Neural progenitor cell (in vitro differentiated cells): ENCODE measurements around the gene HDGFL2. TPM values are rescaled to one million over a fixed set of nuclear protein-coding genes. Genes with fewer than 3 reads are reported as not detected.

ENCODE experiments used
- DNase-seq: peaks from one replicate; pipeline ENCODE4 v3.0.0-alpha.2; 2016; ENCODE audit warnings: low spot score
- H2AFZ ChIP-seq: fragments of 200-600 bp; sonication (generic); replicated peaks from 2 replicates; pipeline ENCODE4 v1.6.1; 2016; ENCODE audit warnings: antibody characterized with exemption
- H3F3A ChIP-seq: fragments of 200-600 bp; sonication (generic); 2 replicates; pipeline ENCODE4 v1.6.1; 2016; ENCODE audit warnings: antibody characterized with exemption, low read depth
- H3K27ac ChIP-seq: fragments of 200-600 bp; sonication (generic); 2 replicates; pipeline ENCODE4 v1.5.1; 2016; ENCODE audit warnings: mild to moderate bottlenecking
- H3K27me3 ChIP-seq: fragments of 200-600 bp; sonication (generic); 2 replicates; pipeline ENCODE4 v1.6.1; 2016; ENCODE audit warnings: mild to moderate bottlenecking, moderate library complexity
- H3K36me3 ChIP-seq: fragments of 200-600 bp; sonication (generic); 2 replicates; pipeline ENCODE4 v1.5.1; 2016
- H3K4me1 ChIP-seq: fragments of 200-600 bp; sonication (generic); 2 replicates; pipeline ENCODE4 v1.6.1; 2016; ENCODE audit warnings: mixed run types
- H3K4me2 ChIP-seq: fragments of 200-600 bp; sonication (generic); 2 replicates; pipeline ENCODE4 v1.6.1; 2016
- H3K4me3 ChIP-seq: fragments of 200-600 bp; sonication (generic); 2 replicates; pipeline ENCODE4 v1.5.1; 2016
- H3K79me2 ChIP-seq: fragments of 200-600 bp; sonication (generic); 2 replicates; pipeline ENCODE4 v1.6.1; 2016; ENCODE audit warnings: low read depth
- H3K9ac ChIP-seq: fragments of 200-600 bp; sonication (generic); 2 replicates; pipeline ENCODE4 v1.6.1; 2016
- H3K9me3 ChIP-seq: fragments of 200-600 bp; sonication (generic); 2 replicates; pipeline ENCODE4 v1.5.1; 2016; ENCODE audit warnings: low read depth
- H4K20me1 ChIP-seq: fragments of 200-600 bp; sonication (generic); 2 replicates; pipeline ENCODE4 v1.6.1; 2016; ENCODE audit warnings: low read depth
- H3K27ac Mint-ChIP-seq: 3 replicates; pipeline ENCODE4 v1.8.0; 2021; ENCODE audit warnings: mixed read lengths
- H3K27me3 Mint-ChIP-seq: 2 replicates; pipeline ENCODE4 v1.8.0; 2022; ENCODE audit warnings: low read depth, mild to moderate bottlenecking, inconsistent platforms, moderate library complexity, mixed read lengths; ENCODE audit not compliant: insufficient read depth
- H3K36me3 Mint-ChIP-seq: 3 replicates; pipeline ENCODE4 v1.8.0; 2021; ENCODE audit warnings: mixed read lengths
- H3K4me1 Mint-ChIP-seq: 3 replicates; pipeline ENCODE4 v1.8.0; 2021; ENCODE audit warnings: mixed read lengths
- H3K4me3 Mint-ChIP-seq: 3 replicates; pipeline ENCODE4 v1.8.0; 2021; ENCODE audit warnings: mild to moderate bottlenecking, moderate library complexity, mixed read lengths
- H3K9me3 Mint-ChIP-seq: 3 replicates; pipeline ENCODE4 v1.8.0; 2020; ENCODE audit warnings: mixed read lengths
- EZH2 ChIP-seq: fragments of 200-600 bp; sonication (generic); IDR thresholded peaks from 2 replicates; pipeline ENCODE4 v1.6.1; 2017; ENCODE audit warnings: antibody characterized with exemption, mild to moderate bottlenecking, moderate library complexity
- EZH2phosphoT487 ChIP-seq: fragments of 200-600 bp; sonication (generic); IDR thresholded peaks from 2 replicates; pipeline ENCODE4 v1.6.1; 2017; ENCODE audit warnings: antibody characterized with exemption
- total RNA-seq: library from RNA; depleted of rRNA; stranded (reverse); fragments of >200 nt; gene quantifications from 2 replicates; pipeline ENCODE4 v1.2.3, GENCODE V29; 2015; ENCODE audit warnings: low replicate concordance
- TF ChIP-seq, protein P1 (sequence below): fragments of 200-600 bp; sonication (generic); IDR thresholded peaks from 2 replicates; pipeline ENCODE4 v1.5.1; 2017; ENCODE audit warnings: antibody characterized with exemption, mild to moderate bottlenecking

Gene HDGFL2
- total RNA-seq, 1 donor from 2014 or later = 36.0 TPM

DNA sequence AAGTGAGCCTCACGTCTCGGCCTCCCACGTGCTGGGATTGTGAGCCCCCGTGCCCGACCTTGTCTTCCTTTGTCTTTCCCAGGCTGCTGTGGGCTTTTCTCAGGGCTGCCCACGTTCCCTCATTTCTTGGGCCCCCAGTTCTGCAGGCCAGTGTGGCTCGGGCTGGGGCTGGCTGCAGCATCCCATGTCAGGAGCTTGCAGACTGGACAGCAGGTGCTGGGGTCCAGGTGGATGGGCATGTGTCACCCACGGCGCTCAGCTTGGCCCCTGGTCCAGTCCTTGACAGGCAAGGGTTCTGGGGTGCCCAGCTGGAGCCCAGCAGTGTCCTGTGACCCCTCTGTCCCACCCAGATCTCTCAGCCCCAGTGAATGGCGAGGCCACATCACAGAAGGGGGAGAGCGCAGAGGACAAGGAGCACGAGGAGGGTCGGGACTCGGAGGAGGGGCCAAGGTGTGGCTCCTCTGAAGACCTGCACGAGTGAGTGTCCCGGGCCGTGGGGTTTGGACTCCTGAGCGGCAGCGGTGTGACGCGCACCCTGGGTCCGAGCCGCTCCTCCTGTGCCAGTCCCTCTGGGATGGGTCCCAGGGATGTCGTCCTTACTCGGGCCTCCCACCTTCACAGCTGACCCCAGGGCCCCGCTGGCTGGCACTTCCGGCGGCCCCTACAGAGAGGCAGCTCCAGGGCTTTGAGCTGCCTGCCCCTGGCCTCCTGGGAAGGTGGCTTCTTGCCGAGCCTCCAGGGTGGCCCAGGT is 28.9 kb downstream of the HDGFL2 start:
- peaks cover 22% of the 10 kb centered on the region for H4K20me1 ChIP-seq
- no peak overlapping the region for H3K4me2 ChIP-seq
- H3K4me1 ChIP-seq = peaks cover 11% of the 10 kb centered on the region
- H3K27ac ChIP-seq = no peak overlapping the region
- H3K36me3 ChIP-seq = no peaks in the 10 kb centered on the region
- Mint-ChIP-seq H3K27me3 (peaks cover 5% of the 10 kb centered on the region), H3K9me3 (no peaks in the 10 kb centered on the region), H3K4me3 (no peak overlapping the region), H3K36me3 (peaks cover 6% of the 10 kb centered on the region), H3K27ac (no peak overlapping the region), H3K4me1 (no peaks in the 10 kb centered on the region)
- TF ChIP-seq EZH2 = no peak
- TF ChIP-seq EZH2phosphoT487 = no peak
- TF ChIP-seq, protein P1, sequence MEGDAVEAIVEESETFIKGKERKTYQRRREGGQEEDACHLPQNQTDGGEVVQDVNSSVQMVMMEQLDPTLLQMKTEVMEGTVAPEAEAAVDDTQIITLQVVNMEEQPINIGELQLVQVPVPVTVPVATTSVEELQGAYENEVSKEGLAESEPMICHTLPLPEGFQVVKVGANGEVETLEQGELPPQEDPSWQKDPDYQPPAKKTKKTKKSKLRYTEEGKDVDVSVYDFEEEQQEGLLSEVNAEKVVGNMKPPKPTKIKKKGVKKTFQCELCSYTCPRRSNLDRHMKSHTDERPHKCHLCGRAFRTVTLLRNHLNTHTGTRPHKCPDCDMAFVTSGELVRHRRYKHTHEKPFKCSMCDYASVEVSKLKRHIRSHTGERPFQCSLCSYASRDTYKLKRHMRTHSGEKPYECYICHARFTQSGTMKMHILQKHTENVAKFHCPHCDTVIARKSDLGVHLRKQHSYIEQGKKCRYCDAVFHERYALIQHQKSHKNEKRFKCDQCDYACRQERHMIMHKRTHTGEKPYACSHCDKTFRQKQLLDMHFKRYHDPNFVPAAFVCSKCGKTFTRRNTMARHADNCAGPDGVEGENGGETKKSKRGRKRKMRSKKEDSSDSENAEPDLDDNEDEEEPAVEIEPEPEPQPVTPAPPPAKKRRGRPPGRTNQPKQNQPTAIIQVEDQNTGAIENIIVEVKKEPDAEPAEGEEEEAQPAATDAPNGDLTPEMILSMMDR = no peak
- no peak overlapping the region for H2AFZ ChIP-seq
- H3K27me3 ChIP-seq = no peaks in the 10 kb centered on the region
- no peak overlapping the region for H3K9ac ChIP-seq
- no peaks in the 10 kb centered on the region for H3K79me2 ChIP-seq
- no peaks in the 10 kb centered on the region for H3F3A ChIP-seq
- no peak for DNase-seq
- no peaks in the 10 kb centered on the region for H3K9me3 ChIP-seq
- H3K4me3 ChIP-seq = no peak overlapping the region

DNA sequence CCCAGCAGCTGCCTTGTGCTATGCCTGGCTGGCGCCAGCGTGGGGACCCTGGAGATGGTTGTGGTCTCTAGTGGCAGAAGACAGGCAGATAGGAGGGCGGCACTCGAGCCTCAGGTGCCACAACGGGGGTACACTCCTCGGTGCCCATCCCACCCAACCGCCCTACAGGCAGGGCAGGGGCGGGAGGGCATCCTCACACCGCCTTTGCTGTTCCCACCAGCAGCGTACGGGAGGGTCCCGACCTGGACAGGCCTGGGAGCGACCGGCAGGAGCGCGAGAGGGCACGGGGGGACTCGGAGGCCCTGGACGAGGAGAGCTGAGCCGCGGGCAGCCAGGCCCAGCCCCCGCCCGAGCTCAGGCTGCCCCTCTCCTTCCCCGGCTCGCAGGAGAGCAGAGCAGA is 29.6 kb downstream of the HDGFL2 start:
- Histone ChIP-seq H3F3A (no peaks in the 10 kb centered on the region), H3K27ac (peak overlapping the region; percentile 46), H3K9ac (peak overlapping the region; percentile 32), H3K27me3 (no peaks in the 10 kb centered on the region), H4K20me1 (peaks cover 22% of the 10 kb centered on the region), H3K79me2 (no peaks in the 10 kb centered on the region), H2AFZ (no peak overlapping the region), H3K4me2 (no peak overlapping the region), H3K9me3 (no peaks in the 10 kb centered on the region), H3K4me3 (no peak overlapping the region), H3K4me1 (peaks cover 11% of the 10 kb centered on the region), H3K36me3 (no peaks in the 10 kb centered on the region)
- Mint-ChIP-seq H3K4me3 (no peak overlapping the region), H3K9me3 (no peaks in the 10 kb centered on the region), H3K36me3 (peaks cover 9% of the 10 kb centered on the region), H3K4me1 (no peaks in the 10 kb centered on the region), H3K27ac (no peak overlapping the region), H3K27me3 (peaks cover 9% of the 10 kb centered on the region)
- no peak for DNase-seq
- TF ChIP-seq EZH2 (no peak), EZH2phosphoT487 (no peak)
- TF ChIP-seq, protein P1 = no peak

- TF ChIP-seq EZH2 (no peak), EZH2phosphoT487 (no peak)
- TF ChIP-seq, protein P1 = no peak
- Histone ChIP-seq H3K4me3 (no peak overlapping the region), H3K4me2 (peak overlapping the region; percentile 10), H3K4me1 (peaks cover 11% of the 10 kb centered on the region), H2AFZ (no peak overlapping the region), H3K79me2 (no peaks in the 10 kb centered on the region), H4K20me1 (peaks cover 22% of the 10 kb centered on the region), H3K27ac (peak overlapping the region; percentile 51), H3K36me3 (no peaks in the 10 kb centered on the region), H3K9ac (peak overlapping the region; percentile 32), H3K9me3 (no peaks in the 10 kb centered on the region), H3K27me3 (no peaks in the 10 kb centered on the region), H3F3A (no peaks in the 10 kb centered on the region)
- Mint-ChIP-seq H3K36me3 (peaks cover 9% of the 10 kb centered on the region), H3K4me3 (no peak overlapping the region), H3K4me1 (no peaks in the 10 kb centered on the region), H3K27me3 (peaks cover 9% of the 10 kb centered on the region), H3K27ac (no peak overlapping the region), H3K9me3 (no peaks in the 10 kb centered on the region)
- DNase-seq = no peak
Measured at GRCh38 chr19:4502282-4503131, 30.4 kb downstream of the HDGFL2 start.
